Thyroid gland (tissue), 4 donors: ENCODE results near the gene FBXO17. TPM values are rescaled to one million over a fixed set of nuclear protein-coding genes. Genes with fewer than 3 reads are reported as not detected.

ENCODE experiments used
- DNase-seq, 2 donors: peaks; one replicate each; pipeline ENCODE4 v3.0.0-alpha.2; 2019
- H3K27ac ChIP-seq, 3 donors: fragments of 200-600 bp; sonication (generic); 1 replicate in 2 of 3; 2 replicates in 1 of 3; pipeline ENCODE4 v1.5.1; 2016 to 2019; ENCODE audit warnings: mild to moderate bottlenecking in 1 of 3, moderate library complexity in 1 of 3
- H3K27me3 ChIP-seq: fragments of 200-600 bp; sonication (generic); one replicate; pipeline ENCODE4 v1.5.1; 2019
- H3K36me3 ChIP-seq, 2 donors: fragments of 200-600 bp; sonication (generic); one replicate each; pipeline ENCODE4 v1.5.1; 2016 to 2019
- H3K4me1 ChIP-seq, 2 donors: fragments of 200-600 bp; sonication (generic); one replicate each; pipeline ENCODE4 v1.5.1; 2017 to 2019
- H3K4me3 ChIP-seq, 3 donors: fragments of 200-600 bp; sonication (generic); replicated peaks in 1 of 3; 1 replicate in 2 of 3; 2 replicates in 1 of 3; pipeline ENCODE4 v1.5.1; 2016; ENCODE audit warnings: mild to moderate bottlenecking in 1 of 3
- H3K9me3 ChIP-seq: fragments of 200-600 bp; sonication (generic); one replicate; pipeline ENCODE4 v1.5.1; 2017
- POLR2A ChIP-seq, 2 donors: fragments of 450-650 bp; IDR thresholded peaks; one replicate each; pipeline ENCODE4 v1.6.1; 2017; ENCODE audit warnings: antibody characterized with exemption in 2 of 2, mild to moderate bottlenecking in 2 of 2, moderate library complexity in 1 of 2
- WGBS, 2 donors: methylation state at CpG; one replicate each; pipeline ENCODE4 v1.1.5; 2017; 5-methylcytosine and 5-hydroxymethylcytosine counted together
- intact Hi-C: fragments of 100-400 bp; cut with DNase I; formaldehyde crosslinking; loops from one replicate; pipeline ENCODE4 v1.15.1; 2023
- total RNA-seq, 4 donors: library from RNA; depleted of rRNA; stranded (reverse); fragments of >200 nt; gene quantifications; one replicate each; pipeline ENCODE4 v1.2.3, GENCODE V29; 2016
- TF ChIP-seq, protein P1 (sequence below), 6 experiments: fragments of 200-600 bp in 3 of 6; fragments of 450-650 bp in 3 of 6; sonication (generic) in 3 of 6; IDR thresholded peaks; one replicate each; pipeline ENCODE4 v1.5.1; 2016 to 2019; ENCODE audit warnings: antibody characterized with exemption in 6 of 6, mild to moderate bottlenecking in 2 of 6, inconsistent platforms in 1 of 6, moderate library complexity in 1 of 6

The FBXO17 gene
- total RNA-seq, 4 donors from 2014 or later: 4.3 to 18.0 (median 8.1) TPM

DNA sequence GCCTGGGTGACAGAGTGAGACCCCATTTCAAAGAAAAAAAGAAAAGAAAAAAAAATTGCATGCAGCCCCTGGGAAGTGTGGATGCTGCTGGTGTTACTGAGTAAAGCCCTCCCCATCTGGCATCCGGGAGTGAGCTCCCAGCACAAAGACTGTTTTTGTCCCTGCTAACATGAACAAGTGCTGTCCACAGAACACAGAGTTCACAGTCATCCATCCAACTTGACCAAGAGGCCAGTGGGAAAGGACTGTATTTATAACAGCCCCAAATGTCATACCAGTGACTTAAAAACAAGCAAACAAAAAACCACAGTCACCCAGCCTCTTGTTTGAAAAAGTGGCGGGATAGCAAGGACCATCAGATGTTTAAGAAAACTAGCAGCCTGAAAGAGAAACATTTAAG is 10.8 kb downstream of the FBXO17 start:
- H3K27ac ChIP-seq: no peak overlapping the region
- no peaks in the 10 kb centered on the region for H3K27me3 ChIP-seq
- no peak overlapping the region for H3K4me3 ChIP-seq
- peaks cover 0 to 6% of the 10 kb centered on the region in 2 donors for H3K4me1 ChIP-seq
- no peaks in the 10 kb centered on the region for H3K9me3 ChIP-seq
- intact Hi-C loops: no loop called here
- TF ChIP-seq, protein P1, sequence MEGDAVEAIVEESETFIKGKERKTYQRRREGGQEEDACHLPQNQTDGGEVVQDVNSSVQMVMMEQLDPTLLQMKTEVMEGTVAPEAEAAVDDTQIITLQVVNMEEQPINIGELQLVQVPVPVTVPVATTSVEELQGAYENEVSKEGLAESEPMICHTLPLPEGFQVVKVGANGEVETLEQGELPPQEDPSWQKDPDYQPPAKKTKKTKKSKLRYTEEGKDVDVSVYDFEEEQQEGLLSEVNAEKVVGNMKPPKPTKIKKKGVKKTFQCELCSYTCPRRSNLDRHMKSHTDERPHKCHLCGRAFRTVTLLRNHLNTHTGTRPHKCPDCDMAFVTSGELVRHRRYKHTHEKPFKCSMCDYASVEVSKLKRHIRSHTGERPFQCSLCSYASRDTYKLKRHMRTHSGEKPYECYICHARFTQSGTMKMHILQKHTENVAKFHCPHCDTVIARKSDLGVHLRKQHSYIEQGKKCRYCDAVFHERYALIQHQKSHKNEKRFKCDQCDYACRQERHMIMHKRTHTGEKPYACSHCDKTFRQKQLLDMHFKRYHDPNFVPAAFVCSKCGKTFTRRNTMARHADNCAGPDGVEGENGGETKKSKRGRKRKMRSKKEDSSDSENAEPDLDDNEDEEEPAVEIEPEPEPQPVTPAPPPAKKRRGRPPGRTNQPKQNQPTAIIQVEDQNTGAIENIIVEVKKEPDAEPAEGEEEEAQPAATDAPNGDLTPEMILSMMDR (IDR thresholded peaks at IDR 0.05): no peak
- TF ChIP-seq POLR2A (IDR thresholded peaks at IDR 0.05): no peak
- DNase-seq: no peak
- H3K36me3 ChIP-seq: no peaks in the 10 kb centered on the region
- 81 to 87% methylated on average over 2 of the region's 2 CpGs for WGBS, 2 donors

DNA sequence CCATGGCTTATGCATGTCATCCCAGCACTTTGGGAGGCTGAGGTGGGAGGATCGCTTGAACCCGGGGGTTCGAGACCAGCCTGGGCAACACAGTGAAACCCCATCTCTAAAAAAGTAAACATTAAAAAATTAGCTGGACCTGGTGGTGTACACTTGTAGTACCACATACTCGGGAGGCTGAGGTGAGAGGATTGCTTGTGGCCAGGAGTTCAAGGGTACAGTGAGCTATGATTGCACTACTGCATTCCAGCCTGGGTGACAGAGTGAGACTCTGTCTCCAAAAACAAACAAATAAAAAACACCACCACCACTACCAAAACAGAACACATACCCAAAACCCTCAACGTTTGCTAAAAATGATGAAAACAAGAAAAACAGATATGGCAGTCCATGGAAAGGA is 15.9 kb downstream of the FBXO17 start:
- Histone ChIP-seq H3K4me1 (peaks cover 0 to 6% of the 10 kb centered on the region in 2 donors), H3K4me3 (no peak overlapping the region), H3K27ac (no peak overlapping the region), H3K9me3 (no peaks in the 10 kb centered on the region), H3K27me3 (no peaks in the 10 kb centered on the region), H3K36me3 (no peaks in the 10 kb centered on the region)
- intact Hi-C loops: no loop called here
- 87 to 91% methylated on average over 5 of the region's 5 CpGs for WGBS, 2 donors
- no peak for TF ChIP-seq POLR2A (IDR thresholded peaks at IDR 0.05)
- TF ChIP-seq, protein P1 (IDR thresholded peaks at IDR 0.05): no peak
- DNase-seq: no peak

DNA sequence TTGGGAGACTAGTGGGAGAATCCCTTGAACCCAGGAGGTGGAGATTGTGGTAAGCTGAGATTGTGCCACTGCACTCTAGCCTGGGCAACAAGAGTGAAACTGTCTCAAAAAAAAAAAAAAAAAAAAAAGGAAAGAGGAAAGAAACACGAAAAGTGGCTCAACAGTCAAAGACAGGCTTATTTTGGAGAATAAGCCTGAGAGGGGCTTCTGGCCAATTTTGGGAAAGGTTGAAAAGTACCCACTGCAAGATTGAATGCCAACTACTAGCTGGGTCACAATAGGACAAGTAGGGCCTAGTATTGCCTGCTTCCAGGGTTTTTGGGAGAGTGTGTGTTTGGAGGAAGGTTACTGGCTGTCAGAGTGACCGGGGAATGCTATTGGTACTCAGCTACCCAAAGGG is 17.2 kb downstream of the FBXO17 start:
- Histone ChIP-seq H3K27me3 (no peaks in the 10 kb centered on the region), H3K27ac (no peak overlapping the region), H3K4me1 (peaks cover 0 to 6% of the 10 kb centered on the region in 2 donors), H3K9me3 (no peaks in the 10 kb centered on the region), H3K36me3 (no peaks in the 10 kb centered on the region), H3K4me3 (no peak overlapping the region)
- intact Hi-C loops: no loop called here
- TF ChIP-seq POLR2A (IDR thresholded peaks at IDR 0.05): no peak
- TF ChIP-seq, protein P1 (IDR thresholded peaks at IDR 0.05): no peak
- DNase-seq: no peak
- 93 to 97% methylated on average over 2 of the region's 2 CpGs for WGBS, 2 donors

DNA sequence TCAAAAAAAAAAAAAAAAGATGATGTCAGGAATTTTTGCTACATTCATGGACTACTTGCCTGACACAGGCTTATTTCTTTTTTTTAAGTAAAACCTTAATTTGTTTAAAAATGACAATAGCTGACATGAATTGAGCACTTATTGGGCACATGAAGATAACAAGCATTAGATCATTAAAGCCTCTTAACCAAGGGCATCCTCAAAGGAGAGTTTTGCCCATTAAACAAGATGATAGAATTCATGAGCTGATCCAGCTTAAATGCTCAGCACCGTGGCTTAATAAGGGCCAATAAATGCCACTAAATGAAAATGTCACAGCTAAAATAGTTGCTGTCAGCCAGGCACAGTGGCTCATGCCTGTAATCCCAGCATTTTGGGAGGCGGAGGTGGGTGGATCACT is 19.3 kb downstream of the FBXO17 start:
- DNase-seq: no peak

DNA sequence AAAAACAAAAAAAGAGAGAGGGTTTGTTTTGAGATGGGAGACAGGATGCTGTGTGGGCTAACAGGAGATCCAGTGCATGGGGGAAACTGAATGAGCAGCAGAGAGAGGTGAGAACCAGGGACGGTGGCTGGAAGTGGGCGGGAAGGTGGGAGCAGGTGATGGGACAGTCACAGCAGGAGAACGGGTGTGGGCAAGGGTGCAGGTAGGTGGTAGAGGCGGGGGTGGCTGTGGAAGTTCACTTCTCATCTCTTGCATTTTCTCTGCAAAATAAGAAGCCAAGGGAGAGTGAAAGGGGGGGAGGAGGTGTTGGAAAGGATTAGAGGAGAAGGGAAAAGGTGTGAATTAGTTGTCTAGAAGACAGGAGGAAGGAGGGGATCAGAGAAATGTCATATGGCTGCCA is 21.9 kb downstream of the FBXO17 start:
- WGBS, 2 donors: 68 to 74% methylated on average over 4 of the region's 4 CpGs
- no peak for TF ChIP-seq POLR2A (IDR thresholded peaks at IDR 0.05)
- TF ChIP-seq, protein P1 (IDR thresholded peaks at IDR 0.05): no peak
- no peaks in the 10 kb centered on the region for H3K36me3 ChIP-seq
- peaks cover 3% of the 10 kb centered on the region for H3K27me3 ChIP-seq
- H3K27ac ChIP-seq: no peak overlapping the region
- H3K9me3 ChIP-seq: no peaks in the 10 kb centered on the region
- peaks cover 7 to 8% of the 10 kb centered on the region in 2 donors for H3K4me1 ChIP-seq
- intact Hi-C loops: no loop called here
- DNase-seq: no peak
- H3K4me3 ChIP-seq: no peak overlapping the region

More for the DNA sequence above, 19.3 kb downstream of the FBXO17 start:
- no peak overlapping the region for H3K27ac ChIP-seq
- intact Hi-C loops: no loop called here
- H3K27me3 ChIP-seq: no peaks in the 10 kb centered on the region
- no peaks in the 10 kb centered on the region for H3K9me3 ChIP-seq
- no peak for TF ChIP-seq POLR2A (IDR thresholded peaks at IDR 0.05)
- TF ChIP-seq, protein P1 (IDR thresholded peaks at IDR 0.05): no peak
- H3K36me3 ChIP-seq: no peaks in the 10 kb centered on the region
- WGBS, 2 donors: 89 to 92% methylated on average over 2 of the region's 2 CpGs
- H3K4me3 ChIP-seq: no peak overlapping the region
- H3K4me1 ChIP-seq: no peaks in the 10 kb centered on the region
